ENCODE data around the gene TCF12. TPM values are rescaled to one million over a fixed set of nuclear protein-coding genes. Genes with fewer than 3 reads are reported as not detected.

The TCF12 gene
- total RNA-seq, 1 donor from 2014 or later: 207 TPM

- H3K27me3 Mint-ChIP-seq (ENCODE audit: low read depth): no peaks in the 10 kb centered on the region
- TF ChIP-seq CTCF (conservative IDR thresholded peaks at IDR 0.05): no peak
- peaks cover 15% of the 10 kb centered on the region for H3K4me1 Mint-ChIP-seq
- peaks cover 29% of the 10 kb centered on the region for H3K36me3 Mint-ChIP-seq (ENCODE audit: low read depth)
- no peak overlapping the region for H3K4me3 Mint-ChIP-seq
- no peak for DNase-seq (ENCODE audit: low read depth, low spot score)
- no peak overlapping the region for H3K27ac Mint-ChIP-seq (ENCODE audit: unreplicated experiment)
- H3K9me3 Mint-ChIP-seq: peaks cover 8% of the 10 kb centered on the region
Observed at GRCh38 chr15:57102858-57103257, 184.4 kb downstream of the TCF12 start.

- Mint-ChIP-seq H3K27me3 (ENCODE audit: low read depth) (no peaks in the 10 kb centered on the region), H3K4me1 (no peaks in the 10 kb centered on the region), H3K4me3 (no peak overlapping the region), H3K9me3 (peaks cover 8% of the 10 kb centered on the region), H3K27ac (ENCODE audit: unreplicated experiment) (no peak overlapping the region), H3K36me3 (ENCODE audit: low read depth) (peaks cover 31% of the 10 kb centered on the region)
- no peak for DNase-seq (ENCODE audit: low read depth, low spot score)
- TF ChIP-seq CTCF (conservative IDR thresholded peaks at IDR 0.05): no peak
Observed at GRCh38 chr15:57108296-57108695, 189.9 kb downstream of the TCF12 start.

GRCh38 chr15:57109005-57109404, 190.6 kb downstream of the TCF12 start:
- Mint-ChIP-seq H3K36me3 (ENCODE audit: low read depth) (peaks cover 26% of the 10 kb centered on the region), H3K27ac (ENCODE audit: unreplicated experiment) (no peak overlapping the region), H3K4me1 (no peaks in the 10 kb centered on the region), H3K27me3 (ENCODE audit: low read depth) (no peaks in the 10 kb centered on the region), H3K9me3 (peaks cover 8% of the 10 kb centered on the region), H3K4me3 (no peak overlapping the region)
- TF ChIP-seq CTCF (conservative IDR thresholded peaks at IDR 0.05): no peak
- DNase-seq (ENCODE audit: low read depth, low spot score): no peak

GRCh38 chr15:57111002-57111401, 192.6 kb downstream of the TCF12 start:
- DNase-seq (ENCODE audit: low read depth, low spot score): no peak
- peak; percentile 31 for TF ChIP-seq CTCF (conservative IDR thresholded peaks at IDR 0.05)
- H3K4me1 Mint-ChIP-seq: no peaks in the 10 kb centered on the region
- H3K9me3 Mint-ChIP-seq: peaks cover 4% of the 10 kb centered on the region
- H3K27me3 Mint-ChIP-seq (ENCODE audit: low read depth): no peaks in the 10 kb centered on the region
- no peak overlapping the region for H3K27ac Mint-ChIP-seq (ENCODE audit: unreplicated experiment)
- H3K4me3 Mint-ChIP-seq: no peak overlapping the region
- H3K36me3 Mint-ChIP-seq (ENCODE audit: low read depth): peaks cover 17% of the 10 kb centered on the region

DNA sequence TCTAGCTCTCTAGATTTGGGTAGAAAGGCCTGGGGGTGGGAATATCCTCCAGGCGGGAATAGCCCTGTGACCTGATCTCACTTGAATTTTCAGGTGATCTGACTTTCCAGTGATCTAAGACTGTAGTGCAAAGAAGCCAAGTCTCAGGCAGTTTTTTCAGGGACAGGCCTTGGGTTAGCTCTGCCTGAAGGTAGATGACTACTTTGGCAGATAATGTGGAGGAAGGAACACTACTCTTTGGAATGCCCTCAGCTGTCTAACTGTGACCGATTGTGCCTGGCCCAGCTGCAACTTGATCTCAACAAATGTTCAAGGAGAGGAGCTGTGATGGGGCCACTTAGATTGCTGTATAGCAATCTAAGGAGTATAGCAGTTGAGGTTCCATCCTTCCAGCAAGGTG, 193.7 kb downstream of the TCF12 start:
- H3K4me3 Mint-ChIP-seq: no peak overlapping the region
- H3K4me1 Mint-ChIP-seq: no peaks in the 10 kb centered on the region
- peaks cover under 1% of the 10 kb centered on the region for H3K9me3 Mint-ChIP-seq
- DNase-seq (ENCODE audit: low read depth, low spot score): no peak
- H3K36me3 Mint-ChIP-seq (ENCODE audit: low read depth): peaks cover 7% of the 10 kb centered on the region
- no peak for TF ChIP-seq CTCF (conservative IDR thresholded peaks at IDR 0.05)
- H3K27ac Mint-ChIP-seq (ENCODE audit: unreplicated experiment): no peak overlapping the region
- no peaks in the 10 kb centered on the region for H3K27me3 Mint-ChIP-seq (ENCODE audit: low read depth)

- no peak for TF ChIP-seq CTCF (conservative IDR thresholded peaks at IDR 0.05)
Observed at GRCh38 chr15:57114070-57114469, 195.6 kb downstream of the TCF12 start.

More at GRCh38 chr15:57114070-57114469, 195.6 kb downstream of the TCF12 start:
- Mint-ChIP-seq H3K9me3 (no peaks in the 10 kb centered on the region), H3K4me1 (peaks cover 14% of the 10 kb centered on the region), H3K4me3 (no peak overlapping the region), H3K27ac (ENCODE audit: unreplicated experiment) (no peak overlapping the region), H3K36me3 (ENCODE audit: low read depth) (no peaks in the 10 kb centered on the region), H3K27me3 (ENCODE audit: low read depth) (no peaks in the 10 kb centered on the region)
- DNase-seq (ENCODE audit: low read depth, low spot score): no peak
